ENCODE results near the gene GAS2L3. TPM values are rescaled to one million over a fixed set of nuclear protein-coding genes. Genes with fewer than 3 reads are reported as not detected.

Gene GAS2L3
- total and polyA plus RNA-seq, 2 of the 8 experiments (the other 6 are each of a cell fraction or from before 2014, with no cell fraction given) = 2.1 to 19.3 TPM

- no peaks in the 10 kb centered on the region for H4K20me1 ChIP-seq (replicated peaks in 1 of 2; ENCODE audit: control insufficient read depth in 1 of 2, insufficient read depth in 2 of 2, low read length in 2 of 2)
- no peak overlapping the region for H2BK20ac ChIP-seq (ENCODE audit: low read length)
- no peaks in the 10 kb centered on the region for H3K79me1 ChIP-seq (ENCODE audit: low read depth, low read length)
- no peak overlapping the region for H3K27ac ChIP-seq (ENCODE audit: low read depth, low read length)
- H3K18ac ChIP-seq (ENCODE audit: extremely low read depth, low read length) = no peak overlapping the region
- H3K9ac ChIP-seq (replicated peaks in 1 of 4; ENCODE audit: extremely low read depth in 1 of 4, low read depth in 3 of 4, low read length in 3 of 4) = no peak overlapping the region
- H3K4ac ChIP-seq (replicated peaks; ENCODE audit: insufficient read length, low read depth, low read length) = no peak overlapping the region
- H2BK120ac ChIP-seq (replicated peaks; ENCODE audit: low read depth, low read length) = no peak overlapping the region
- CTCF ChIA-PET (ENCODE audit: partially characterized antibody) = interaction anchor here (0.6 to 2.4 kb wide), 18 partner anchors 9 to 305 kb away, joined by 3 to 17 read pairs (median 4); partner anchors contain the start of gene GAS2L3
- 67% methylated on average over 3 of the region's 3 CpGs; no CpG with 5 or more reads in 1 of the 2 experiments for WGBS, 2 experiments (ENCODE audit: extremely low coverage in 1 of 2, insufficient coverage in 1 of 2, insufficient read length in 1 of 2, insufficient replicate concordance in 2 of 2, low coverage in 1 of 2, low lambda C conversion rate in 2 of 2, missing lambda C conversion rate in 1 of 2)
- H2AFZ ChIP-seq (ENCODE audit: low read length) = no peak overlapping the region
- peak in 1 of 2 experiments; percentile 10; a peak in 2 of 4 replicates for TF ChIP-seq RAD21 (IDR thresholded peaks at IDR 0.05 in 1 of 2, conservative IDR thresholded peaks at IDR 0.05 in 1 of 2; ENCODE audit: low read depth in 2 of 2, low read length in 2 of 2)
- no peak for TF ChIP-seq KDM4A (IDR thresholded peaks at IDR 0.05; ENCODE audit: low read depth, low read length, severe bottlenecking)
- peak in 2 of 3 experiments; percentile 25 to 51; a peak in 3 of 4 replicates for TF ChIP-seq CTCF (IDR thresholded peaks at IDR 0.05; ENCODE audit: control extremely low read depth in 1 of 3, insufficient read depth in 1 of 3, low read depth in 1 of 3, low read length in 3 of 3)
- no peak for TF ChIP-seq ATF3 (IDR thresholded peaks at IDR 0.05; ENCODE audit: insufficient read depth, low read depth, low read length)
- H3K79me2 ChIP-seq (ENCODE audit: control insufficient read depth in 1 of 2, insufficient read depth in 2 of 2, low read length in 2 of 2) = no peaks in the 10 kb centered on the region
- H3K23me2 ChIP-seq (ENCODE audit: low read depth, low read length) = no peaks in the 10 kb centered on the region
- FAIRE-seq (no peak), DNase-seq (ENCODE audit: low read depth in 1 of 2, low spot score in 2 of 2) (no peak)
- H3K36me3 ChIP-seq (ENCODE audit: control insufficient read depth in 2 of 4, insufficient read depth in 4 of 4, low read length in 3 of 4) = no peaks in the 10 kb centered on the region
- H3K4me2 ChIP-seq (ENCODE audit: insufficient read depth in 1 of 2, low read depth in 2 of 2, low read length in 2 of 2) = no peak overlapping the region
- no peak overlapping the region for H3K56ac ChIP-seq (replicated peaks; ENCODE audit: insufficient read length, low read depth, low read length)
- H4K5ac ChIP-seq (ENCODE audit: insufficient read length, low read depth, low read length) = no peak overlapping the region
- no peak overlapping the region for H4K8ac ChIP-seq (ENCODE audit: extremely low read depth, insufficient read depth, low read length)
- H3K4me3 ChIP-seq (ENCODE audit: extremely low read depth in 1 of 4, insufficient read depth in 2 of 4, low read depth in 3 of 4, low read length in 4 of 4) = no peak overlapping the region
- no peaks in the 10 kb centered on the region for H3K27me3 ChIP-seq (replicated peaks in 1 of 4; ENCODE audit: control insufficient read depth in 3 of 4, extremely low read depth in 1 of 4, insufficient read depth in 3 of 4, low read length in 3 of 4)
- no peak overlapping the region for H4K91ac ChIP-seq (replicated peaks; ENCODE audit: insufficient read length, low read length)
- H3K4me1 ChIP-seq (replicated peaks in 1 of 4; ENCODE audit: control insufficient read depth in 3 of 4, insufficient read depth in 4 of 4, low read length in 3 of 4) = no peaks in the 10 kb centered on the region
- H2BK5ac ChIP-seq (ENCODE audit: low read depth, low read length) = no peak overlapping the region
- POLR2A ChIA-PET (ENCODE audit: partially characterized antibody) = no interaction called here
- H2BK12ac ChIP-seq (ENCODE audit: low read depth, low read length) = no peak overlapping the region
- no peak overlapping the region for H3K23ac ChIP-seq (ENCODE audit: insufficient read length)
- no peaks in the 10 kb centered on the region for H3K9me3 ChIP-seq (ENCODE audit: insufficient read depth in 2 of 2, low read depth in 1 of 2, low read length in 1 of 2)
- no peak overlapping the region for H2AK5ac ChIP-seq (ENCODE audit: low read depth, low read length)
- no peak overlapping the region for H3K14ac ChIP-seq (ENCODE audit: insufficient read length)
- no peak overlapping the region for H2BK15ac ChIP-seq (ENCODE audit: low read length)
Measured at GRCh38 chr12:100651108-100651507, 77.6 kb downstream of the GAS2L3 start.
